Renal pelvis (tissue), 4 donors: ENCODE results near the gene ALPK1. TPM values are rescaled to one million over a fixed set of nuclear protein-coding genes. Genes with fewer than 3 reads are reported as not detected.
"Not testable (repeated sequence)": the region's sequence is repeated elsewhere in the genome, so short reads cannot be mapped to it uniquely, and the experiment has no call there.

Experiments
- DNase-seq: peaks from one replicate; pipeline ENCODE4 v3.0.0-alpha.2; 2013
- polyA plus RNA-seq, 3 donors: library from polyadenylated mRNA; unstranded; fragments of 120-200 nt; gene quantifications; one replicate each; pipeline ENCODE4 v1.2.1, GENCODE V29; 2013; ENCODE audit not compliant: insufficient read length in 3 of 3

Gene ALPK1
- polyA plus RNA-seq, 3 donors = 10.0 to 19.4 (median 17.0) TPM

DNA sequence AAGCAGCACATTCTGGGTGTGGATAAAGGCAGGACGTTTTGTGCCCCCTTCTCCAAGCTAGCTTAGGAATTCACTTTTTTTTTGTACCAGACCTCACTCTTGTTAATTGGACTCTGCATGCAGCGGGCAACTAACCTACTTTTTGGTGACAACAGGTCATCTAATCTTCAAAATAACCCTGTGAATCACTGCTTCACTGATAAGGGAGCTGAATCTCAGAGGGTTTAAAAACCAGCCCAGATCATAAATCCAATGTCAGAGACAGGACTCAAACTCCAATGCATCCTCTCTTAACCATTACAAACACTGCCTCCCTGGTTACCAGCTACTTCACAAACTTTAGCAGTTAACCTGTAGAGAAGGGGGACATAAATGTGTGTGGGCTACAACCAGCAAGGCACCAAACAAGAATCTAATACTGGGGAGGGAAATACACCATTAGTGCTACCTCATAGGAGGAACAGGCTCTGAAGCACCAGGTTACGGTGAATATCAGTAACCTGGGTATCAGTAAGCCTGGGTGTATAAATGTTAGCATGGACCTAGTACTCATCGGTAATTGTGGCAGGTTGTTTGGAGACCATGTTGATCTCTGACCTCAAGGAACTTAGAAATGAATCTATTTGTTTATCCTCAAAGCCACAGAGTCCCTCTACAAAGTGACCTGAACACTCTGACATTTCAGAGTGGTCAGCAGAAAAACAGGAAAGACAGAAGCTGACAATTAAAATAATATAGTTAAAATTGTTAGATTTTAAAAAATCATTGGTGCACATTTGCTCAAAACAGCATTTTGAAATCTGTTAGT, 14.1 kb upstream of the ALPK1 start:
- no peak for DNase-seq

DNA sequence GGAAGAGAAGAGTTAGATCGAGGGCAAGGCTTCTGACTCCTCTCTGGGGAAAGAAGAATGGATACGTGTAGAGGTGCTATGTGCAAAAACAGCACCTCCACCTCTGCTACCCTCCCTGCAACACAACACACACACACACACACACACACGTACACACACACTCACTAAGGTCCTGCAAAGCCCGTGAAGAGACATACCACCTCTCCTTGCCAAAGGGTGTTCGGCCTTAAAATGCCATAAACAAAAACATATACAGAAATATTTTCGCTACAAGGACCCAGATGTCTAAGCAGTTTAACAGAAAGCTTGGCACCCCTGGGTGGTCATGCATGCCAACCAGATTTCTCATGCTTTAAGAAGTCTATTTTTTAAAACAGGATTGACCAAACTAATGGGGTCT, 13.0 kb upstream of the ALPK1 start:
- DNase-seq = no peak

DNA sequence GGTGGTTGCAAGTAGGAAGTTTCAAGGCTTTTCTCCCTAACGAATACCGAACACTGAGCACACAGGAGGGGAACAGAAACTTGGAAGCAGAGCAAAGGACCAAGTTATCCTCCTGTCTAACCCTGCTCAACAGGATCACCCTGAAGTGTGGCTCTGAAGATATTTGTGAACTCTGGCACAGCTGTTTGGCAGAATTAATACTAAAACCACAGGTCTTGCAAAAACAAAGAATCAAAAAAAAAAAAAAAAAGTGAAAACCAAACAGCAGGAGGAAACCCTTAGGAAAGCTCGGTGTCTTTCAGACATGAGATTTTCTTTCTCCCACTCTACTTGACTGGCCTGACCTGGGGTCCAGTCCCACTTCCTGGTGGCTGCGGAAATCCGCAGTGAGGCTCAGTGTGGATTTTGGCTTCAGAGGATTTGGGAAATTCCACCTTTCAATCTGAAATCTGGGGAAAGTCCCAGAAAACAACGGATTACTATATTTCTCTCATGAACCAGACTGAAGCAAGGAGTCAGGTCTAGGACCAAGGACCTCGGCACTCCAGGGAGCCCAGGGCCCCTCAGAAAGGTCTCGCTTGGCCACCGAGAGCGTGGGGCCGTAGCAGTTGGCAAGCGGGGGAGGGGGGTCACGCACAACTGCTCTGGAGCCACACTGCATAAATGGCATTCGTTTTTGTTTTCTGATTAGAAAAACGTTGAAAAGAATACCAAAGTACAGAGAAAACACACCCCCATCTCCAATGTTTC, 12.3 kb upstream of the ALPK1 start:
- no peak for DNase-seq

DNA sequence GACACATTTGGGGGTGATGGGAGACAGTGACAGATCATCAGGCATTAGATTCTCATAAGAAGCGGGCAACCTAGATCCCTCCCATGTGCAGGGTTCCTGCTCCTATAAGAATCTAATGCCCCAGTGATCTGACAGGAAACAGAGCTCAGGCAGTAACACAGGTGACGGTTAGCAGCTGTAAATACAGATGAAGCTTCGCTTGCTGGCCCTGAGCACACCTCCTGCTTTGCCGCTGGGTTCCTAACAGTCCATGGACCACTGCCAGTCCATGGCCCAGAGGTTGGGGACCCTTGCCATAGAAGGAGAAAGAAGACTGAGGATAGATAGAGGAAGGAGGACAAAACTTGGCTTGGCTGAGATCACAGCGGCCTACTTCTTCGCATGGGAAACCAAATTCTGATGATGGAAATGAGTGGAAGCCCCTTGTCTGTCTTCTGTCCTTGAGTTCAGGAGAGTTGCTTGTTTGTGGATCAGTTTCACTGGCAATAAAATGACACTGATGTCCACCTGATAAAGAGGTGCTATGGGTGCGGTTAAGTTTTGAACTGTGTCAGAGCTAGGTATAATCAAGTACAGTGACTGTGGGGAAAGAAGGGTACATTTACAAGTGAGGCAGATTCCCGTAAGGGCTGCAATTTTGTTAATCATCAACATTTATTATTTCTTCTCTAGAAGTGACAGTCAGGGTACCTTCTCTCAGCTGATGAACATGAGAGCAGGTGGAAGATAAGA, 9.7 kb upstream of the ALPK1 start:
- DNase-seq = no peak

DNA sequence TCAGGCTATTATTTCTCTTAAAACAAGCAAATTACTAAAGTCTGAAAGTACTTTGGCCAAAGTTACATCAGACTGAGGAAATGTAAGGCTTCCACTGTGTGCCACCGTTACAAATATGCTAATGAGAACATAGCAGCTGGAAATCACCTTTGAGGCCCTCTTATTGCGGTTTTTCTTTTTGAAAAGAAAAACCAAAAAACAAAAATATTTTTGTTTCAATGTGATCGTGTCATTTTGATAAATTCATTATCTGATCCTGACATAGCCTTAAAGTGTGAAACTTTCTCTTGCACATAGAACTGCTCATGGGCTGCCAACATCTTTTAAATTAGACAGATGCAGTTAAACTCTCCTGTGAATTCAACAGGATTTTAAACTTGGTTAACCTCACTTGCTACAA, 8.7 kb upstream of the ALPK1 start:
- DNase-seq = no peak

DNA sequence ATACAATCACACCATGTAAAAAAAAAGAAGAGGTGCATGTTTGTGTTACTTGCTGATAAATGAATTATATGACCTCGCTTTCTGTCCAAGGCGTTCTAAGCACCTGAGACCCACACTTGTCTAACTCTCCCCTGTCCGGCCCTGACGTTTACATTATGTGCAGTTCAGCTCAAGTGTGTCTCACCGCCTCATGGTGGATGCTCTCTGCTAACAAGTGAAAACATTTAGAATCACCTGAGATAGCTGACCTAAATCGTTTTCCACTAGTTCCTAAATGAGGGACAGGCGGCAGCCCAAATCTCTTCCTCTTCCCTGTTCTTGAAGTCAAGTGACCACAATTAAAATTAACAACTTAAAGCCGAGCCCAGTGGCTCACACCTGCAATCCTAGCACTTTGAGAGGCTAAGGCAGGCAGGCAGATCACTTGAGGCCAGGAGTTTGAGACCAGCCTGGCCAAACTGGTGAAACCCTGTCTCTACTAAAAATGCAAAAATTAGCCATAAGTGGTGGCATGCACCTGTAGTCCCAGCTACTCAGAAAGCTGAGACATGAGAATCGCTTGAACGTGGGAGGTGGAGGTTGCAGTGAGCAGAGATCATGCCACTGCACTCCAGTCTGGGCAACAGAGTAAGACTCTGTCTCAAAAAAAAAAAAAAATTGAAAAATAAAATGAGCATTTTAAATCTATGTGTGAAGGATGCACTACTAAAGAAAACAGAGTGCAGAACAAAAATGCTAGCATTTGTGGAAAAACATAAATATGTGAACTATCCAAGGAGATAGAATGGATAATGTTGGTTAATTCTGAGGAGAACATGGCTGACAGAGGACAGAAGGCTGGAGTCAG, 7.5 kb upstream of the ALPK1 start:
- no peak for DNase-seq

DNA sequence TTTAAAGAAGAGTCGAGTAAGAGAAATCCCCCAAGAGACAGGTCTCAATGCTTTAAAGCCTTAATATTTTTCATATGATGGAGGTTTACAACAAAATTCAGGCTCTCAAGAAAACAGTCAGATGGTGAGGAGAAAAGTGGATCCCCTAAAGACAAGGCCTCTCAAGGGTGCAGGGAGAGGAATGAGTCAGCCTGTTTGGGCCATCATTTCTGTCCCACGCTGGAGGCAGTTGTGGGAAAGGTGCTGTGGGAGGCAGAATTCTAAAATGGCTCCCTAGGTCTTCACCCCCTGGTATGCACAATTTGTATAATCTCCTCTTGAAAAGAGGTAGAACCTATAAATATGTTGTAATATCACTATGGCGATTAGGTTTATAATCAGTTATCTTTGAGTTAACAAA, 6.8 kb upstream of the ALPK1 start:
- DNase-seq = no peak

DNA sequence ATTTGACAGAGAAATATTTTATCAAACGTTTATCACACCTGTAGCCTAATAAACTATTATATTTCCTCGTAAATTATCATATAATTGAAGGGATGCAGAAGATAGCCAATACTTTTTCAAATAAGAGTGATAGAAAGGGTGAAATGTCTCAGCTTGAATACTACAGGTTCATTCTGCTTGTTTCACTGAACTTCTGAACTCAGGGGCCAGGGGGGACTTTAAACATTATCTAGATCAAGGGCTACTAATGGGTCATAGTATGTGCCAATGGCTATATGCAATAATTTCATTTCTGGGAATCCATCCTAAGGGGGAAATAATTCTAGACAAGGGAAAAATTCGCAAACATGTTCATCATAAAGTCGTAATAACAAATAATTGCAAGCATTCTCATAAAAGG, 2.6 kb downstream of the ALPK1 start:
- no peak for DNase-seq

DNA sequence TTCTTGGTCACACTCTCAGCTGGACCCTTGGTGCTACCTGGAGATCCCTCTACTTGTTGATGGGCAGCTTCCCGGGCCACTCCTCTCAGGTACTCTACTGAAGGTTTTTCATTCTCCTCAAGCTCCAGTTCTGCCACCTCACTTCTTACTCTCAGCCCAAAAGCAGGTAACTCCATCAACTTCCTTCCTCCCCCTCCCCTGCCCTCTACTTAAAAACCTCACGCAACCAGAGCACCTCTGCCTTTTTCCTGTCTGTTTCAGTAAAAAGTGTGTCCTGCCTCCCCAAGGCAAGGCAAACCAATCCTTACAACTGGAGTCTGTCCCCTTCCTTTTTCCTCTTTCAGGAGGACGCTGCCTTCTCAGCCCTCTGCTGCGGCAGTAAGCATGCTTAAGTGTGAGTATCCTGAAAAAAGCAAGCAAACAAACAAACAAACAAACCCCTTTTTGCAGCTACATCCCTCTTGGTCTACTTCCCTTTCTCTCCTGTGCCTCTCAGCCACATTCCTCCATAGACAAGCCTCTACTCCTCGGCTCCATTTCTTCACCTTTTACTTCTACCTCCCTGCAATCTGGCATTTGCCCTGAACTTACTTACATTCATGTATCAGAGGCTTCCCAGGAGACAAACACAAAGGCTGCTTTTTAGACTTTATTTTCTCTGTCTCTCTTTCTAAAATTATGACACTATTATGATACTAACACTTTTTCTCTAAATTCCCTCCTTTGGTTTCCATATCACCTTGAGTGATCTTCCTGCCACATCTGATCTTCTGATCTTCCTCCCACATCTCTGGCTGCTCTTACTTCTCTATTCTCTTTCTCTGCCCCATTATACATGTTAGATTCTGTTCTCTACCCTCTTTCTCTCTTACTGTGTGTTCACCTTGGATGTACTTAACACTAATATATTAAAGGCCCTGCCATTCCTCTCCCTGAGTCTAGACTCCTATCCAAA, 5.4 kb downstream of the ALPK1 start:
- DNase-seq = no peak

DNA sequence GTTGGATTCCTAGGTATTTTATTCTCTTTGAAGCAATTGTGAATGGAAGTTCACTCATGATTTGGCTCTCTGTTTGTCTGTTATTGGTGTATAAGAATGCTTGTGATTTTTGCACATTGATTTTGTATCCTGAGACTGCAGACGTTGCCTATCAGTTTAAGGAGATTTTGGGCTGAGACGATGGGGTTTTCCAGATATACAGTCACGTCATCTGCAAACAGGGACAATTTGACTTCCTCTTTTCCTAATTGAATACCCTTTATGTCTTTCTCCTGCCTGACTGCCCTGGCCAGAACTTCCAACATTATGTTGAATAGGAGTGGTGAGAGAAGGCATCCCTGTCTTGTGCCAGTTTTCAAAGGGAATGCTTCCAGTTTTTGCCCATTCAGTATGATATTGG, 8.3 kb downstream of the ALPK1 start:
- not testable (repeated sequence) for DNase-seq

DNA sequence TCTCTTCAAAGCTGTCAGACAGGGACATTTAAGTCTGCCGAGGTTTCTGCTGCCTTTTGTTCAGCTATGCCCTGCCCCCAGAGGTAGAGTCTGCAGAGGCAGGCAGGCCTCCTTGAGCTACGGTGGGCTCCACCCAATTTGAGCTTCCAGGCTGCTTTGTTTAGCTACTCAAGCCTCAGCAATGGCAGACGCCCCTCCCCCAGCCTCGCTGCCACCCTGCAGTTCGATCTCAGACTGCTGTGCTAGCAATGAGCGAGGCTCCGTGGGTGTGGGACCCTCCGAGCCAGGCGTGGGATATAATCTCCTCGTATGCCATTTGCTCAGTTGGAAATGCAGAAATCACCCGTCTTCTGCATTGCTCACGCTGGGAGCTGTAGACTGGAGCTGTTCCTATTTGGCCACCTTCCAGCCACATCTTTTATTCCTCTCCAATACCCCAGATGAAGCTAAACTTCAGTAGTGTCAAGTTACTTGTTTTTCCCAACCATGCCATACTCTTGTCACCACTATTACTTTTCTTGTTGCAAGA, 12.2 kb downstream of the ALPK1 start:
- DNase-seq = not testable (repeated sequence)

DNA sequence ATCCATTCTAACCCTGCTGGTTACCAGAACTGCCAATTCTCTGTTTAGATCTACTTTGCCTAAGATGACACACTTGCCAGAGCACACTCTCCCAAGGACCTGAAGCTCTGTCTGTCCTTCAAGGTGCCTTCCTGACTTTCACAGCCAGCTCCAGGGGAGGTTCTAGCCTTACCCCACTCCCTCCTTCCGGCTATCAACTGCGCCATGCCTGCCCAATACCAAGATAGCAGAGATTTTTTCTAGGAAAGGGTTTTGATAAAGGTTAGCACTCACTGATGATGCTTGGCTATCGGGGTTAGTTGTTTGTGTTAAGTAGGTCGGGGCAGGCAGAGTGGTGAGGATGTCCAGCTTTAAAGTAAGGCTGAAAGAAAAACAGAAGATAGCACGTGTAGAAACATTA, 14.3 kb downstream of the ALPK1 start:
- DNase-seq = no peak

DNA sequence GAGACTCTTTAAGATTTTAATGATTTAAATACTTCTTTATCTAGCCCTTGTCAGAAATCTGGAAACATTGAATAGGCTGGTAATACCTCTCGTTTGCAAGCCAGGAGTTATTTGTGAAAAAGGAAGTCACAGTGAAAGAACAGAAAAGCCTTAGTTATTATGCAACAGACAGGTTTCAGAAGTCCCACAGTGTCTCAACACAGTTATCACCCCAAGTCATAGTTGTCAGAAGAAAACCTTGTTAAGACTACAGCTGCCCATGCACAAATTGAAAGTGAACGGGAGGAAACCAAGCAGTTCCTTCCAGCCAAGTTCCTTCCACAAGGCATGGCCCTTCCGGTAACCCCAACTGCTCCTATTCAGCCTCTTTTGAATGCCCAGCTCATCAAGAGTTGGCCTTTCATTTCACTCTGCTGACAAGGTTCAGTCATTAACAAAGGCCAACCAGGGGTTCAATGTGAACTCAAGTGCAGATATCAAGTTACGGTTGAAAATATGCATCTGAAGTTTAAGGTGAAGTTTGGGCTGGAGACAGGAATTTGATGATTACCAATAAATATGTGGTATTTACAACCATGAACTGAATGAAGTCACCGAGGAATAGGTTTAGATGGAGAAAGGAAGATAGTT, 15.6 kb downstream of the ALPK1 start:
- no peak for DNase-seq

DNA sequence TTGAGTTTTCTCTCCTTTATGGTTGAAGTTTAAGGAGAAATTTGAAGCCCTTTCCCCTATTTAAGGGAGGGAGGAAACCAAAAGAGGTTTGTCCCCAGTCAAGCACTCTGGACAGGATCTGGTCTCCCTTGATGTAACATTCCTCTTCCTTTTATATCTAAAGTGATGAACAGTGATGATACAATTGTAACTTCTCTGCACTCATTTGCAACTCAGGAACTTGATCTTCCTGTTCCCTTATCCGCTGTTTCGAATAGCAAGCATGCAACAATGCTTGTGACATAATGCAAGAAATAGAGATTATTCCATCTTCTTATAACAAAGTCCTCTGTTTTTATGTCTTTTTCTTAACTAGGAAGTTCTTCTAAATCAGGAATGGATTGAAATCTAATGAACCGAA, 18.3 kb downstream of the ALPK1 start:
- no peak for DNase-seq

DNA sequence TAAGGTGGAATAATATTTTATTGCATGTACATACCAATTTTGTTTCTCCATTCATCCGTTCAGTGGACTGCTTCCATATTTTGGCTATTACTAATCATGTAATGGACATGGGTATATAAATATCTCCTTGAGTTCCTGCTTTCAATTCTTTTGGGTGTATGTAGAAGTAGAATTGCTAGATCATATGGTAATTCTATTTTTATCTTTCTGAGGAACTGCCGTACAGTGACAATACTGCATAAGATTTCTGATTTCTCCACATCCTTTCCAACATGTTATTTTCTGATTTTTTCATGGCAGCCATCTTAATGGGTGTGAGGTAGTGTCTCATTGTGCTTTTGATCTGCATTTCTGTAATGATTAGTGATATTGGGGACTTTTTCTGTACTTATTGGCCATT, 19.2 kb downstream of the ALPK1 start:
- no peak for DNase-seq

DNA sequence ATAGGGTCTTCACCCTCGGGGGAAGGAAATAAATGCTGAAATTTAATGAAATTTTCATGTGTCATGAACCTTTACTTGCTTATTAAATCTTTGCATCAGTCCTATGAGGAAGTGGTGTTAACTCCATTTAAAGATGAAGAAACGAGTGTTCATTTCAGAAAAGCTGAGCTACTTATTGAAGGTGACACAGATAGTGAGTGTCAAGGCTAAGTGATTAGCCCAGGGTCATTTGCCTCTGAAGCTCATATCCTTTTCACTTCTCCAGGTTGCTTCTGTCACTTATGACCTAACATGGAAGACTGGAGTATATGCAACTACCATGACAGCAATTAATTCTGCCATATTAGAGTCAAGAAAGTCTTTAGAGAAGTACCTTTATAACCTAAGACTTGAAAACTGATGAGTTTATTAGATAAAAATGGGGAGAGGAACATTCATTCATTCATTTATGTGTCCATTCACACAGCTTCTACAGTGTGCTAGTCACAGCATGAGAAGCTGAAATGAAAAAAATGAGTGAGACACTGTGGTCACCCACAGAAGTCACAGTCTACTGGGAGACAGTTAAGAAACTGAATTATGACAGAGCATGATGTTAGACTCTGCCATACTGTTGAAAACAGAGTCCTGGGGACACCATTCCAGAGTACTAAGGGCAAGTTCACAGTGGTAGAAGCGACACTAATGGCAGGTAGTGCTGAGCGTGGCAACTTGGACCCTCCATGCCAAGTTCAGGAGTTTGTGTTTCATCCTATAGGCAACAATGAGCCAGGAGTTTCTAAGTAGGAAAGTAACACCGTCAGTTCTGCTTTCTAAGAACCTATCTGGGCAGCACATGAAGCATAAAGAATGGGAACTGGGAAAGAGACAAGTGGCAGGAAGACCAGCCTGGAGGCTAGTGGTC, 21.3 kb downstream of the ALPK1 start:
- DNase-seq = no peak

DNA sequence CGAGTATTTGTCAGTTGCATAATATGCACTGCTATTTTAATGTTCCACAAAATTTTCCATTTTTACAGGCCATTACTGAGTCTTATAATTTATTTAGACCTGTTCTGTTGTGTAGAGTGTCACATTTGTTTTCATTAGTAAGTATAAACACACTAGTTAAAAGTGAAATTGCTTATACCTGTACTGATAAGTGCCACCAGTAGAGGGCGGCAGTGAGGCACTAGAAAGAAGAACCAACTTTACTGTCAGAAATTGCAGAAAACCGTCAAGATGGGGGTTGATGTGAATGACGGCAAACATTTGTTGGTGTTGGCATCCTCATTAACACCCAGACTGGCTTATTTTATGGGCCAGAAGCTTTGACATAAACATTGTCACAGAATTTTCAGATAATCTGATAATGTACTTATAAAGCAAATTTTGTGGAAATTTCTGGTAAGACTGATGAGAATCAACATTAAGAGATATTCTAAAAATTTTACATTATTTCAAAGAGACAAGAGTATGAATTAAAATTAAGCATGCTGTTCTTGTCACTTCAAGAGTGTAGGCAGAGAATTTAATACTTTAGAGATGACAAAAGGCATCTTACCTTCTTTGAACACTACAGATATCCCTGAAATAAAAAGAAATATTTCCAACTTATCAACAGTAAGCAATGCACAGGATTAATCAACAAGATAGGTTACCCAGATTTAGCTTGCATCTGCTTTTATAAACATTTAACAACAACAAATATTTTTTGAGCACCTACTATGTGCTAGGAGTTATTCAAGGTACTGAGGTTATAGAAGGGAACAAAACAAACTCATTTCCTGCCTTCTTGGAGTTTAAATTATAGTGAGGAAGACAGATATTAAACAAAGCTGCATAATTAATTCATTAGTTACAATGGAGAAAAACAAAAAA, 24.9 kb downstream of the ALPK1 start:
- DNase-seq = no peak

DNA sequence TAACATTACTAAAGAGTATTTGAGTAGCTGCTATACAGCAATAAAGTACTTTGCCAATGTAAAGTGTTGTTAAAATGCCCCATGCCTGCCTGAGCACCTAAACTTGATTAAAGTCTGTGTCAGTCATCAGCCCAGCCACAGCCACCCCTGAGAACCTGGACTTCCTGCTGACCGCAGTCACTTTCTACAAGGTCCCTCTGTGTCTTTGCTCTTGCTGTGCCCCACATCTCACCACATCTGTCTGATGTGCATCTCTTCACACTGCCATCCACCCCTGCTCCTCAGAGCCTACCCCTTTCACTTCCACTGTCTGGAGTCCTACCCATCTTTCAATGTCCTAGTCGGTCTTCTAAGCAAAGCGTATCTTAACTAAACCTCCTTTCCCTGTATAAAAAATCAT, 25.7 kb downstream of the ALPK1 start:
- no peak for DNase-seq
